HG03432 (cell line): ENCODE data around the gene AIP.
A peak's percentile ranks its signal among the peaks of the same experiment; 100 is the strongest.

Experiments
- ATAC-seq: cut with Tn5 transposase; IDR thresholded peaks from one replicate; pipeline ENCODE4 v1.9.1; 2021; ENCODE audit warnings: mild to moderate bottlenecking, moderate library complexity; ENCODE audit not compliant: unreplicated experiment

AIP gene

DNA sequence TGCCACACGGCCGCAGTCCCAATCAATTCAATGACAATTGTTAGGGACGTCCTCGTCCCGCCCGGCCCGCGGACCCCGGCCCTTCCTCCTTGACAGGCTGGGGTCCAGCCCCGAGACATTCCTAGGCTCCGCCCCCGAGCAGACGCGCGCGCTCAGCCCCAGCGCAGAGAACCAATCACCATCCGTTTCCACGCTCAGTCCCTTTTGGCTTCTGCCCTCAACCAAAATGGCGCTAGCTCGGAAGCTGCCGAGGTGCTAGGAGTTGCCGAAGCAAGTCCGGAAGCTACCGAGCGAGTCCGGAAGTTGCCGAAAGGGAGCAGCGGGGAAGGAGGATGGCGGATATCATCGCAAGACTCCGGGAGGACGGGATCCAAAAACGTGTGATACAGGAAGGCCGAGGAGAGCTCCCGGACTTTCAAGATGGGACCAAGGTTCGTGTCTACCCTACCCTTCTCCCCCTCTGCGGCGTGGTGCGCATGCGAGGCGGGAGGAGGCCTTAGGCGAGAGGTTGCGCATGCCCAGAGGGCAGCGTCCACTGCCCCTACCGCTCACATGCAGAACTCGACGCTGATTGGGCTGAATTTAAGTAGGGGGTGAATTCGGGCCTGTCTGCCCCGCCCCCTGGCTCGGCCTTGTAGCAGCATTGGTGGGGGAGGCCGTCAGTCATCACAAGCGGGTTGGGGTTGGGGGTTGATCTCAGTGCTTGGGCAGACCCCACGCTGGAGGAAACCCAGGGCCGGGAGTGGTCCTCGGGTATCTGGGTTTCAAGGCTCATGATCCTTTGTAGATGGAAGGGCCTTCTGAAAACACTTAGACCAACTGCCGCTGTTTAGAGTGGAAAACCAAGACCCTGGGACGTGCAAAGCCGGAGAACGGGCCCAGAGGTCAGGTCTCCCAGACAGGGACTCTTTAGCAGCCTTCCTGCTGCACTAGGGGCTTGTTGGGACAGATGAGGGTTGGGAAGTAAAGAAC lies at the start of gene AIP:
Gene AIP (plus strand): TSS at position 200 of the 972 bp plus-strand sequence. CDS start 133 bp downstream, at position 333.
- peak; percentile 73 for ATAC-seq

DNA sequence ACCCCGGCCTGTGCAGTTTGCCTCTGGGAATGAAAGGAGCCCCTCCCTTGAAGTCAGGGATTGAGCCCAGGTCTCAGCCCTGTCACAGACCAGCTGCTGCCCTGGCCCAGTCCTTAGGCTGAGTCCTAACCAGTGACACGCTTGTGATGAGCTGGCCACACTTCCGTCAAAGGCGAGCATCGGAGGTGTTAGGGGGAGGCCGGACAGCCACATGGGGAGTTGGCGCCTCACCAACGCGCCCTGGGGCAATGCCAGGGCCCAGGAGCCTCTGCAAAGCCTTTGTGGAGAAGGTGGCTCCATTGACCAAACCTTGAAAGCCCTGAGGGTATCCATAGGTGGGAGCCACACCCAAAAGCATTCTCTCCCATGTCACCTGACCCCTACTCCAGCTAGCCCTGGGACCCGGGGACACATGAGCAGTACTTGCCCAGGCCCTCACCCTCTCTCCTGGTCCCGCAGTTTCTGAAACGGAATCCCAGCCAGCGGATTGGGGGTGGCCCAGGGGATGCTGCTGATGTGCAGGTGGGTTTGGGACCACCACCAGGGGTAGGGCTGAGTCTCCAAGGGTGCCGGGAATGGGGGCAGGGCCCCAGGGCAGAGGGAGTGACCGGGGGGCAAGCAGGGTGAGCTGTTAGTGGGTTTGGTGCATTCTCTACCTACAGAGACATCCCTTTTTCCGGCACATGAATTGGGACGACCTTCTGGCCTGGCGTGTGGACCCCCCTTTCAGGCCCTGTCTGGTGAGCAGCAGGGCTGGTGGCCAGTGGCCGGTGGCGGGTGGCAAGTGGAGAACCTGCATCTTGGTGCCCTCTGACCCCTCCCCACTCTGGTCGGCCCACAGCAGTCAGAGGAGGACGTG lies 49.1 kb upstream of the AIP start:
- ATAC-seq: no peak

DNA sequence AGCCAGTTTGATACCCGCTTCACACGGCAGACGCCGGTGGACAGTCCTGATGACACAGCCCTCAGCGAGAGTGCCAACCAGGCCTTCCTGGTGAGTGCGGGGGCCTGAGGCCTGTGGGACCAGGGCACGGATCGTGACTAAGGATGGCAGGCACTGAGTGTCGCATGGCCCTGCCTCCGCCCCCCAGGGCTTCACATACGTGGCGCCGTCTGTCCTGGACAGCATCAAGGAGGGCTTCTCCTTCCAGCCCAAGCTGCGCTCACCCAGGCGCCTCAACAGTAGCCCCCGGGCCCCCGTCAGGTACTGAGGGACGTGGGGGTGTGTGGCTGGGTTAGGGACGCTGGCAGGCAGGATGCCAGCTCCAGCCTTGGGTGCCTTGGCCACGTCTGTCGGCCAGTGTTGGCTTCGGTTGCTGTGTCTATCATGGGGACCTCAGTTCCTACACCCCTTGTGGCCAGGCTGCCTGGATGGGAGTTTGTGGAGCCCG lies 48.4 kb upstream of the AIP start:
- ATAC-seq: no peak

DNA sequence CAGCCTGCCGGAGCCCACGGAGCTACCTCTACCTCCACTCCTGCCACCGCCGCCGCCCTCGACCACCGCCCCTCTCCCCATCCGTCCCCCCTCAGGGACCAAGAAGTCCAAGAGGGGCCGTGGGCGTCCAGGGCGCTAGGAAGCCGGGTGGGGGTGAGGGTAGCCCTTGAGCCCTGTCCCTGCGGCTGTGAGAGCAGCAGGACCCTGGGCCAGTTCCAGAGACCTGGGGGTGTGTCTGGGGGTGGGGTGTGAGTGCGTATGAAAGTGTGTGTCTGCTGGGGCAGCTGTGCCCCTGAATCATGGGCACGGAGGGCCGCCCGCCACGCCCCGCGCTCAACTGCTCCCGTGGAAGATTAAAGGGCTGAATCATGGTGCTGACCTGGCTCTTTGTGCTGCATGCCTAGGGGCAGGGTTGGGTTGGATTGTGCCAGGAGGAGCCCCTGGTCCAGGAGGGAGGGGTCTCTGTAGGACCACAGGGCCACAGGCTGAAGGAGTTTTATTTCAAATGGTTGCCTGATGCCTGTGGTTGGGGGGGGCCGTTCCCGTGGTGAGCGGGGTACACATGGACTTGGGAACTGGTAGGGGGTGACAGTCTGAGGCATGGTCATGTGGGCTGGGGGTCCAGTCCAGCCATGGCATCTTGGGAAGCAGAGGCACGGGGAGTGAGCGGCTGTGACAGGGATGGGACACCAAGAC lies 47.6 kb upstream of the AIP start:
- no peak for ATAC-seq

GRCh38 chr11:67435727-67436458 lies 46.9 kb upstream of the AIP start:
- ATAC-seq: no peak

- ATAC-seq: peak; percentile 36
These were observed 46.3 kb upstream of the AIP start for GRCh38 chr11:67436459-67437081.

DNA sequence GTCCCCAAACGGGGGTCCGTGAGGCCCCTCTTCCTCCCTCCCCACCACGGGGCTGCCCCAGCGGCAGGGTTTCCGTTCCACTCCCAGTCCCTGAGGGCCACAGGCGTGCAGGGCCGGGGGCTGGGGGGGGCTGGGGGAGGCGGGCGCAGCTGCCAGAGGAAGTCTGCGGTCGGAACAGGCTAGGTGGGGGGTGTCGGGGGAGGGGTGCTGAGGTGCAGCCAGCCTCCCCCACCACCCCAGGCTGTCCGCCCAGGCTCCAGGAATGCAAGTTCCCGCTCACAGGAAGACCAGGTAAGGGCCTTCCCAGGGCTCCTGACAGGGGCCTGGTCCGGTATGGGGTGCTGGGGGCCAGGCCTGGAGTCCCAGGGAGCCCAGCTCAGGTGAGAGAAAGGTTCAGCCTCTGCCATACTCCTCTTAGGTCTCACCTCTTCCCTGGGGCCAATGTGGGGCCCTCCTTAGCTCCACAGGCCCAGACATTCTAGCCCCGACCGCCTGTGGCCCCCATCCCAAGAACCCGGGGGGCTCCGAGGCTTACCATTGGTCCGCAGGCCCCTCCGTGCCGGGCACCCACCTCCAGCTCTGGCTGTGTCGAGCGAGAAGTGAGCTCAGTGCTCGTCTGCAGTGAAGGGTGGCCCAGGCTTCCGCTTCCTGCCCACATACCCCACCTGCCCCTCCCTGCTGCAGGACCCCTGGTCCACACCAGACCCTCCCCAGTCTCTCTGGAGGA lies 45.6 kb upstream of the AIP start, which contains the start of gene PTPRCAP:
Gene PTPRCAP (minus strand): TSS at position 601 of the 727 bp plus-strand sequence. CDS start 63 bp downstream, at position 538.
- no peak for ATAC-seq

- no peak for ATAC-seq
These were observed 45.0 kb upstream of the AIP start for GRCh38 chr11:67437809-67438157.

GRCh38 chr11:67438158-67438902 lies 44.5 kb upstream of the AIP start:
- ATAC-seq: no peak

- no peak for ATAC-seq
These were observed 43.3 kb upstream of the AIP start for GRCh38 chr11:67439321-67440228.

DNA sequence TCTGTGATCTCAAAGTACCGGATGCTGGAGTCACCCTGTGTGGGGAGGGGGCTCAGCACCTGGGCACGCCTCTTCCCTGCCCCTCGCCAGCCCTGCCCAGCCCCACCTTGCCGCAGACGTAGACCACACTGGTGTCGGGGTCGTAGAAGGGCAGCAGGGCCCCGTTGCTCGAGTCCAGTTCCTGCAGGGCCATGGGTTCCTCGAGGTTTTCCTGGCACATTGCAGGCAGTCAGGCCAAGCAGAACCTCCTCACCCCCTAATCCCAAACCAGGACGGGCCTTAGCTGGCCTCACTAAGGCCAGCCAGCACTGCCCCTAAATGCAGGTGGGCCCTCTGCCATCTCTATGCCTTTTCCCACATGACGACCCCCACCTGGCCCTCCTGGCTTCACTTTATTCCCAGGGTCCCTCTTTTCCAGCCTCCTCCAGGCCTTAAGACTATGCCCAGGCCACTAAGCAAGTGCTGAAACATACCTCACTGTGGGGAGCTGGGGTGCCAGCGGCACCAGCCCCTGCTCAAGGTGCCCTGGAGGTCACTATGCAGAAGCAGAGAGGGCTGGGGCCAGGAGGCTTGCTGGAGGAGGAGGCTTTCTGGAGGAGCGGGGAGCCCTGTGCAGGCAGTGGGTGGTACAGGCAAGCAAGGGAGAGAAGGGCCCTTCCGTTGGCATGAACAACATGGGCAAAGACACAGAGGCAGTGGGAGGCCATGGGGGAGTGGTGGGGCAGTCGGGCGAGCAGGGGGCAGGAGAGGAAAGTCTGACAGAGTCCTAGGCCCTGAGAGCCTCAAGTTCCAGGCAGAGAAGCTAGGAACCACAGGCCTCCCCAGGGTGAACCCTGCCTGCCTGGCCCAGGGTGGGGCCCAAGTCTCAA lies 42.4 kb upstream of the AIP start:
- ATAC-seq: no peak

- ATAC-seq: no peak
These were observed 41.7 kb upstream of the AIP start for GRCh38 chr11:67441098-67441563.

DNA sequence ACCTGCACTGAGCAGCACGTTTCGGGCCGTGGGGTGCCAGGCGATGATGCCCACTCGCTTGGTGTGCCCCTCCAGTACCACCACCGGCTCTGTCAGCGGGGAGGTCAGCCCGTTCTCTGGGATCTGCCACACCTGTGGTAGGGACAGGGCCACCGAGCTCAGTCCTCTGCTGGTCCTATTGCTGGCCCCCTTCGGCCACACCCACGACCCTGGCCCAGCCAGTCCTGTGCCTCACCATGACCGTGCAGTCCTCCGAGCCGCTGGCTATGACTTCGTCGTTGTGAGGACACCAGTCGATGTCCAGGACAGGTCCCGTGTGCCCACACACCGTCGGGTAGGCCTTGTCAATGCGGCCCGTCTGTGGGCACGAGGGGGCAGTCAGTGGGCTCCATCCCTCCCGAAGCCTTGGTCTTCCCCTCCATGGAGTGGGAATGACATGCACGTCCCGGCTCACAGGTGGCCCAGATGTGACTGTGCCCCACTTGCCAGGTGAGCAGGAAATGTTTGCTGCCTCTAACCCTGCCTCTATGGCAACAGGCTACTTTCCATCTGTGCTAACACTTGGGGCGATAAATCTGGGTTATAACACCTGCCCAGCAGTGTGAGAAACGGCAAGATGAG lies 41.0 kb upstream of the AIP start:
- no peak for ATAC-seq

GRCh38 chr11:67442504-67443404 lies 40.1 kb upstream of the AIP start:
- ATAC-seq: peak; percentile 1

- no peak for ATAC-seq
These were observed 37.3 kb upstream of the AIP start for GRCh38 chr11:67445515-67445914.
